Upper lobe of left lung (tissue), 4 donors: Measurements from ENCODE around the gene NBPF4.

Source experiments
- CTCF ChIP-seq, 6 experiments: fragments of 450-650 bp in 4 of 6; fragments of 200-600 bp in 2 of 6; sonication (generic) in 2 of 6; IDR thresholded peaks; one replicate each; pipeline ENCODE4 v1.5.1; 2016 to 2019; ENCODE audit warnings: antibody characterized with exemption in 6 of 6
- EP300 ChIP-seq, 4 donors: sonication (generic); formaldehyde crosslinking; IDR thresholded peaks; one replicate each; pipeline ENCODE4 v1.5.1; 2017; ENCODE audit warnings: antibody characterized with exemption in 4 of 4, control low read depth in 2 of 4
- POLR2A ChIP-seq, 4 donors: fragments of 450-650 bp; IDR thresholded peaks; one replicate each; pipeline ENCODE4 v1.5.1; 2016 to 2017; ENCODE audit warnings: antibody characterized with exemption in 4 of 4, mild to moderate bottlenecking in 2 of 4
- POLR2AphosphoS5 ChIP-seq, 2 donors: sonication (generic); formaldehyde crosslinking; IDR thresholded peaks; one replicate each; pipeline ENCODE4 v1.5.1; 2017; ENCODE audit warnings: antibody characterized with exemption in 2 of 2

DNA sequence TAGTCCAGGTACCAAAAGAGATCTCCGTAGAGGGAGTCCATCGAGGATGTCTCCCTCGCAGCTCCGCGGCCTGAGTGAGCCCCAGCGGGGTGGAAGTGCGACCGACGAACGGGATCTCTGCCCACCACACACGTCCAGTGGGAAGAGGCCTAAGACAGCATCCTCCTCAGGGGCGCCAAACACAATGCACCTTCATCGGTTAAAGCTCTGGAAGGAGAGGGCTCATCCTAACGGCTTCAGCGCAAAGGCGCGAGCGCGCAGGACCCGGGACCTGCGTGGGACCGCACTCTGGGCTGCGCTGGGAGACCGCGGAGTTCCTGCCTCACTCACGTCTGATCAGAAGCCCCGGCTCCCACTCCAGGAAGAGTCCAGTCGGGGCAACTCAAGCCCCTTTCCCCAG lies 51.3 kb downstream of the NBPF4 start:
- TF ChIP-seq CTCF (IDR thresholded peaks at IDR 0.05): no peak
- no peak for TF ChIP-seq POLR2A (IDR thresholded peaks at IDR 0.05)
- no peak for TF ChIP-seq POLR2AphosphoS5 (IDR thresholded peaks at IDR 0.05)
- no peak for TF ChIP-seq EP300 (IDR thresholded peaks at IDR 0.05)
